ENCODE measurements around the gene ITPR3.

The ITPR3 gene

GRCh38 chr6:33712914-33713313 lies 91.8 kb downstream of the ITPR3 start:
- Mint-ChIP-seq H3K36me3 (ENCODE audit: low read depth) (peaks cover 32% of the 10 kb centered on the region), H3K27me3 (no peaks in the 10 kb centered on the region), H3K9me3 (no peaks in the 10 kb centered on the region), H3K4me3 (no peak overlapping the region), H3K4me1 (ENCODE audit: low read depth) (peaks cover 17% of the 10 kb centered on the region), H3K27ac (no peak overlapping the region)
- intact Hi-C loops (cut with micrococcal nuclease): no loop called here

DNA sequence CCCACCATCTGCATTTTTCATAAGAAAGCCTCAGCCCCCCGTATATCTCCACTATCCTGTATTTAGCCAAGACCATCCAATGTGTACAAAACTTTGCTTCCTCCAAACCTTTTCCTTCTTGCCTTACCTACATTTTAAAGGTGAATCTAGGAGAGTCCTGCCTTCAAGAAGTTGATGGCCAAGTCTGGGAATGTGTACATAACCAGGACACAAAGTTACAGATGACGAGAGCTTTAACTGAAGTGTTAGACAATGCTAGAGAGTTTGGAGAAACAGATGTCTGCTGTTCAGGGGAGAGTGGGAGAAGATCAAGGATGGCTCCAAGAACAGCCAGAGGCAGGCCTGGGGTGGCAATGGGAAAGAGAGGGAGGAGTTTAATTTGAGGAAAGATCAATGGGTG lies 92.7 kb downstream of the ITPR3 start:
- H3K36me3 Mint-ChIP-seq (ENCODE audit: low read depth): peaks cover 23% of the 10 kb centered on the region
- no peaks in the 10 kb centered on the region for H3K9me3 Mint-ChIP-seq
- no peaks in the 10 kb centered on the region for H3K27me3 Mint-ChIP-seq
- no peak overlapping the region for H3K27ac Mint-ChIP-seq
- intact Hi-C loops (cut with micrococcal nuclease): no loop called here
- H3K4me3 Mint-ChIP-seq: no peak overlapping the region
- peaks cover 17% of the 10 kb centered on the region for H3K4me1 Mint-ChIP-seq (ENCODE audit: low read depth)

- H3K9me3 Mint-ChIP-seq: no peaks in the 10 kb centered on the region
- peaks cover 17% of the 10 kb centered on the region for H3K4me1 Mint-ChIP-seq (ENCODE audit: low read depth)
- no peak overlapping the region for H3K27ac Mint-ChIP-seq
- peaks cover 1% of the 10 kb centered on the region for H3K27me3 Mint-ChIP-seq
- peaks cover 16% of the 10 kb centered on the region for H3K36me3 Mint-ChIP-seq (ENCODE audit: low read depth)
- H3K4me3 Mint-ChIP-seq: no peak overlapping the region
- intact Hi-C loops (cut with micrococcal nuclease): no loop called here
These were observed 93.4 kb downstream of the ITPR3 start for GRCh38 chr6:33714385-33715040.

- Mint-ChIP-seq H3K4me1 (ENCODE audit: low read depth) (peaks cover 5% of the 10 kb centered on the region), H3K27me3 (peaks cover 6% of the 10 kb centered on the region), H3K27ac (no peak overlapping the region), H3K9me3 (no peaks in the 10 kb centered on the region), H3K4me3 (no peak overlapping the region), H3K36me3 (ENCODE audit: low read depth) (peaks cover 3% of the 10 kb centered on the region)
- intact Hi-C loops (cut with micrococcal nuclease): no loop called here
These were observed 95.3 kb downstream of the ITPR3 start for GRCh38 chr6:33716379-33716778.

GRCh38 chr6:33716890-33717632 lies 95.9 kb downstream of the ITPR3 start:
- Mint-ChIP-seq H3K27me3 (peaks cover 10% of the 10 kb centered on the region), H3K4me1 (ENCODE audit: low read depth) (peaks cover 1% of the 10 kb centered on the region), H3K4me3 (no peak overlapping the region), H3K9me3 (no peaks in the 10 kb centered on the region), H3K36me3 (ENCODE audit: low read depth) (no peaks in the 10 kb centered on the region), H3K27ac (no peak overlapping the region)
- intact Hi-C loops (cut with micrococcal nuclease): no loop called here

GRCh38 chr6:33717934-33718455 lies 96.9 kb downstream of the ITPR3 start:
- H3K27ac Mint-ChIP-seq: no peak overlapping the region
- no peak overlapping the region for H3K4me3 Mint-ChIP-seq
- intact Hi-C loops (cut with micrococcal nuclease): no loop called here
- H3K36me3 Mint-ChIP-seq (ENCODE audit: low read depth): no peaks in the 10 kb centered on the region
- H3K4me1 Mint-ChIP-seq (ENCODE audit: low read depth): no peaks in the 10 kb centered on the region
- H3K27me3 Mint-ChIP-seq: peaks cover 14% of the 10 kb centered on the region
- no peaks in the 10 kb centered on the region for H3K9me3 Mint-ChIP-seq

GRCh38 chr6:33718713-33719112 lies 97.6 kb downstream of the ITPR3 start:
- H3K27ac Mint-ChIP-seq: no peak overlapping the region
- no peaks in the 10 kb centered on the region for H3K9me3 Mint-ChIP-seq
- no peaks in the 10 kb centered on the region for H3K36me3 Mint-ChIP-seq (ENCODE audit: low read depth)
- no peak overlapping the region for H3K4me3 Mint-ChIP-seq
- intact Hi-C loops (cut with micrococcal nuclease): no loop called here
- peaks cover 18% of the 10 kb centered on the region for H3K27me3 Mint-ChIP-seq
- H3K4me1 Mint-ChIP-seq (ENCODE audit: low read depth): no peaks in the 10 kb centered on the region

GRCh38 chr6:33719326-33719987 lies 98.3 kb downstream of the ITPR3 start:
- Mint-ChIP-seq H3K36me3 (ENCODE audit: low read depth) (no peaks in the 10 kb centered on the region), H3K4me3 (no peak overlapping the region), H3K27me3 (peaks cover 21% of the 10 kb centered on the region), H3K9me3 (no peaks in the 10 kb centered on the region), H3K4me1 (ENCODE audit: low read depth) (no peaks in the 10 kb centered on the region), H3K27ac (no peak overlapping the region)
- intact Hi-C loops (cut with micrococcal nuclease): no loop called here

- H3K36me3 Mint-ChIP-seq (ENCODE audit: low read depth): no peaks in the 10 kb centered on the region
- H3K4me1 Mint-ChIP-seq (ENCODE audit: low read depth): no peaks in the 10 kb centered on the region
- H3K9me3 Mint-ChIP-seq: no peaks in the 10 kb centered on the region
- no peak overlapping the region for H3K27ac Mint-ChIP-seq
- peaks cover 24% of the 10 kb centered on the region for H3K27me3 Mint-ChIP-seq
- no peak overlapping the region for H3K4me3 Mint-ChIP-seq
- intact Hi-C loops (cut with micrococcal nuclease): no loop called here
These were observed 99.9 kb downstream of the ITPR3 start for GRCh38 chr6:33720998-33721397.

DNA sequence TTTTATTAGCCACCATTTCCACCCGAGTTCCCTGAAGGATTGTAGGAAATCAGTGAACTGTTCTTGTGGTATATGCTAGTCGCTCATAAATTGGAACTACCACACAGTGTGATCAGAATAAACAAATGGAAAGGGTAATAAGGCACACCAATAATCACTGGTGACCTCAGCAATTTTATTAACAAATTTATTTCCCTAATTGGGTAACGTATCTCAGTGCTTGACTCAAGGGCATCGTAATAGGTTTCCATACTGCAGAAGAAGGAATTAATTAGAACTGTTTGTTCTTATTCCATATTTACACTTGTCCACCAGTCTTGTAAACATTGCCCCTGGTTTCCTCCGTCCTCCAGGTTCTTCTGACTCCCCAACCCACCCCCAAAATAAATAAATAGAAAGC lies 100.4 kb downstream of the ITPR3 start:
- Mint-ChIP-seq H3K36me3 (ENCODE audit: low read depth) (no peaks in the 10 kb centered on the region), H3K4me3 (no peak overlapping the region), H3K27me3 (peaks cover 24% of the 10 kb centered on the region), H3K4me1 (ENCODE audit: low read depth) (no peaks in the 10 kb centered on the region), H3K9me3 (no peaks in the 10 kb centered on the region), H3K27ac (no peak overlapping the region)
- intact Hi-C loops (cut with micrococcal nuclease): no loop called here

DNA sequence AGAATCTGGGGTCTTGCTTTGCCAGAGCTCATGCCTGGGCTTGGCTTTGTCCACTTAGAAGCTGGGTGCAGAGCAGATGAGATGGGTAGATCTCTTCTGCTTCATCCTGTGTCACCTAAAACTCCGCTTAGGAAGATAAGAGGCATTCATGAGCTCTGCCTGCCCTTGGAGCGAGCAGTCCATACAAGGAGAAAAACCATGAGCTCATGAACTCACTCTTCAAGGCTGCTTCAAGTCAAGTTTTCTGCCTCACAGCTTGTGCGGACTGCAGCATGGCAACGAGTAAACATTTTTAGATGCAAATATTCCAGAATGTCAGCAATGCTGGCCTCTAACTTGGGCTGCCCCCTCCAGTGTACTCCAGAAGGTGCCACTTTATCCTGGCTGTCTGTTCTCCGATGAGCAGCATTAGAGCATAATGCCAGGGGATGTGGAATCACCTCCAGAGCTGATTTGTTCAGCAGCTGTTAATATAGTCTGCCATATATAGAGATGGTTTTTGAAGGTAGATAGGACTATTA lies 101.0 kb downstream of the ITPR3 start:
- H3K36me3 Mint-ChIP-seq (ENCODE audit: low read depth): no peaks in the 10 kb centered on the region
- H3K9me3 Mint-ChIP-seq: no peaks in the 10 kb centered on the region
- intact Hi-C loops (cut with micrococcal nuclease): no loop called here
- H3K27me3 Mint-ChIP-seq: peaks cover 27% of the 10 kb centered on the region
- H3K4me1 Mint-ChIP-seq (ENCODE audit: low read depth): no peaks in the 10 kb centered on the region
- H3K27ac Mint-ChIP-seq: no peak overlapping the region
- no peak overlapping the region for H3K4me3 Mint-ChIP-seq

GRCh38 chr6:33723371-33724085 lies 102.4 kb downstream of the ITPR3 start:
- intact Hi-C loops (cut with micrococcal nuclease): no loop called here
- H3K27me3 Mint-ChIP-seq: peaks cover 28% of the 10 kb centered on the region
- H3K4me1 Mint-ChIP-seq (ENCODE audit: low read depth): no peaks in the 10 kb centered on the region
- H3K4me3 Mint-ChIP-seq: no peak overlapping the region
- no peak overlapping the region for H3K27ac Mint-ChIP-seq
- H3K36me3 Mint-ChIP-seq (ENCODE audit: low read depth): no peaks in the 10 kb centered on the region
- no peaks in the 10 kb centered on the region for H3K9me3 Mint-ChIP-seq

- intact Hi-C loops (cut with micrococcal nuclease): no loop called here
- Mint-ChIP-seq H3K4me1 (ENCODE audit: low read depth) (no peaks in the 10 kb centered on the region), H3K27ac (no peak overlapping the region), H3K27me3 (peaks cover 30% of the 10 kb centered on the region), H3K36me3 (ENCODE audit: low read depth) (no peaks in the 10 kb centered on the region), H3K9me3 (no peaks in the 10 kb centered on the region), H3K4me3 (no peak overlapping the region)
These were observed 103.2 kb downstream of the ITPR3 start for GRCh38 chr6:33724102-33725023.
